GM18526 (cell line): Measurements from ENCODE around the gene NFKBIL1.
A peak's percentile ranks its signal among the peaks of the same experiment; 100 is the strongest.

Experiments used
- POLR2A ChIP-seq: IDR thresholded peaks from 3 replicates; pipeline ENCODE4 v1.6.1; 2011; ENCODE audit not compliant: insufficient read length; ENCODE audit errors: extremely low read depth

NFKBIL1 gene, protein sequence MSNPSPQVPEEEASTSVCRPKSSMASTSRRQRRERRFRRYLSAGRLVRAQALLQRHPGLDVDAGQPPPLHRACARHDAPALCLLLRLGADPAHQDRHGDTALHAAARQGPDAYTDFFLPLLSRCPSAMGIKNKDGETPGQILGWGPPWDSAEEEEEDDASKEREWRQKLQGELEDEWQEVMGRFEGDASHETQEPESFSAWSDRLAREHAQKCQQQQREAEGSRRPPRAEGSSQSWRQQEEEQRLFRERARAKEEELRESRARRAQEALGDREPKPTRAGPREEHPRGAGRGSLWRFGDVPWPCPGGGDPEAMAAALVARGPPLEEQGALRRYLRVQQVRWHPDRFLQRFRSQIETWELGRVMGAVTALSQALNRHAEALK

GRCh38 chr6:31546958-31547726, at the start of gene NFKBIL1:
NFKBIL1 (plus strand) TSS chr6:31547608; CDS start chr6:31547695, 87 bp downstream.
- TF ChIP-seq POLR2A, result peak; percentile 49

DNA sequence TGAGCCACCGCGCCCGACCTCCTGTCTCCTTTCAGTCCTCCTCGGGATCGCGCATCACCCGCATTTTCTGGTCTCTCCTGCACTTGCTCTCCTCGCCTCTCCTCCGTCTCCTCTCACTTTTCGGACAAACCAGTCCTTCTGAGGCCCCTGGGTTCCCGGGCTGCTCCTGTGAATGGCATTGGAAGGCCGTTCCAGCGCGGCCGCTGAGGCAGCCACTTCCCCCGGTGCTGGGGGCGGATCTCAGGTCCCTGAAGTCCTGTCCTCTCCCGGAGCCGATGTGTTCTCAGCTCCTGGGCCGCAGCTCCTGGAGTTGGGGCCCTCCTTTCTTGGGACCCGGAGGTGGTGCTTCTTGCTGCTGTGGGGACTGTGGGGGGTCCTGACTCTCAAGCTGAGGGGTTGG, 48.7 kb upstream of the NFKBIL1 start:
- no peak for TF ChIP-seq POLR2A

GRCh38 chr6:31502586-31502985, 44.8 kb upstream of the NFKBIL1 start:
- no peak for TF ChIP-seq POLR2A

DNA sequence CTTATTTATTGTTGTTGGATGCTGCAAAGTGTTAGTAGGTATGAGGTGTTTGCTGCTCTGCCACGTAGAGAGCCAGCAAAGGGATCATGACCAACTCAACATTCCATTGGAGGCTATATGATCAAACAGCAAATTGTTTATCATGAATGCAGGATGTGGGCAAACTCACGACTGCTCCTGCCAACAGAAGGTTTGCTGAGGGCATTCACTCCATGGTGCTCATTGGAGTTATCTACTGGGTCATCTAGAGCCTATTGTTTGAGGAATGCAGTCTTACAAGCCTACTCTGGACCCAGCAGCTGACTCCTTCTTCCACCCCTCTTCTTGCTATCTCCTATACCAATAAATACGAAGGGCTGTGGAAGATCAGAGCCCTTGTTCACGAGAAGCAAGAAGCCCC, 37.4 kb upstream of the NFKBIL1 start:
- TF ChIP-seq POLR2A, result no peak

GRCh38 chr6:31513456-31514165, 33.8 kb upstream of the NFKBIL1 start:
- TF ChIP-seq POLR2A, result no peak

- TF ChIP-seq POLR2A, result no peak
Observed at GRCh38 chr6:31521835-31522234, 25.6 kb upstream of the NFKBIL1 start.

- no peak for TF ChIP-seq POLR2A
Observed at GRCh38 chr6:31525553-31525931, 21.9 kb upstream of the NFKBIL1 start.

DNA sequence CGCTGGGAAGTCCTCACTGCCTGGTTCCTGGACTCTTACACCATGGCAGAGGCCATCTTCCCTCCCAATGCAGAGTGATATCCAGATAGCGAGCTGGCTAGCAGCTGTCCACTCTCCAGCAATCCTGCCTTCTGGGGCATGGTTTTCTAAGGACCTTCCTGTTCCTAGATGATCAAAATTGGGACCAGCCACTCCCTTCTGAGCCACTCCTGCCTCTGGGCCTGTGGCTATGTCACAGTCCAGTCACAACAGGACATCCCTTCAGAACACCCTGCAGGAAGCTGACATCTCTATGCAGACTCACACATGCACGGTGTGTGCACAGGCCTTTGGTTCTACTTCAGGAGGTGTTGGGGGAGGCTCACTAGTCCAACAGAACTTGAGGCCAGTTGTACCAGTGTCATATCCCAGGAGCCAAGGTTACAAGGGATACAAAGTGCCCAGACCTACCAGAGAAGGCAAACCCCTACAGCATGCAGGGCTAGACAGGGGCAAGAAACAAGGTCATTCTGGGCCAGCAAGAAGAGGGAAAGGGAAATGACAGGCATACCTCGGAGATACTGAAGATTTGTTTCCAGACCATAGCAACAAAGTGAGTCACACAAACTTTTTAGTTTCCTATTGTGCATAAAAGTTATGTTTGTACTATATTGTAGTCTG, 21.3 kb upstream of the NFKBIL1 start:
- TF ChIP-seq POLR2A, result no peak

- TF ChIP-seq POLR2A, result no peak
Observed at GRCh38 chr6:31528307-31528777, 19.1 kb upstream of the NFKBIL1 start.

- no peak for TF ChIP-seq POLR2A
Observed at GRCh38 chr6:31528821-31529328, 18.5 kb upstream of the NFKBIL1 start, which contains the start of gene MCCD1. MCCD1 (plus strand) TSS chr6:31528962; CDS start chr6:31529015, 53 bp downstream.

DNA sequence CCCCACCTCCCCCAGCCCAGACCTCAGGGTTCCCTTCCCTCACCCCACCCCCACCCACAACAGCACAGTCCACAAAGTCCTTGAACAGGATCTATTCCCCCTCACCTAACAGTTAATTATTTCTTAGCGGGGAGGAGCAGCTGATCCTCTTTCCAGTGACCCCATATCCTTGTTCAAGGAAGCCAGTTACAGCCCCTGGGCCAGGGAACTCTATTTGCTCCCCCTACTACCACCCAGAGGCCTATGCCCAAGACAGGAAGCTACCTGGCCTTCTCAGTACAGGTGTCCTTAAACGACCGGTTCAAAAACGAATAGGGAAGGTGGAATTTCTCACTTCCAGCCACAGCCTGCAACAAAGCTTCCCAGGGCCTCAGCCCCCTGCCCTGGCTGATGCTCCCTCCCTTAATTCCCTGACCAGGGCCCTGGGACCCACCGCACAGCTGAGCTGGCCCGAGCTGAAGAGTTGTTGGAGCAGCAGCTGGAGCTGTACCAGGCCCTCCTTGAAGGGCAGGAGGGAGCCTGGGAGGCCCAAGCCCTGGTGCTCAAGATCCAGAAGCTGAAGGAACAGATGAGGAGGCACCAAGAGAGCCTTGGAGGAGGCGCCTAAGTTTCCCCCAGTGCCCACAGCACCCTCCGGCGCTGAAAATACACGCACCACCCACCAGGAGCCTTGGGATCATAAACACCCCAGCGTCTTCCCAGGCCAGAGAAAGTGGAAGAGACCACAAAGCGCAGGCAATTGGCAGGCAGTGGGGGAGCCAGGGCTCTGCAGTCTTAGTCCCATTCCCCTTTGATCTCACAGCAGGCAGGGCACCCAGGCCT, 17.9 kb upstream of the NFKBIL1 start:
- no peak for TF ChIP-seq POLR2A

GRCh38 chr6:31530659-31531058, 16.7 kb upstream of the NFKBIL1 start:
- no peak for TF ChIP-seq POLR2A

DNA sequence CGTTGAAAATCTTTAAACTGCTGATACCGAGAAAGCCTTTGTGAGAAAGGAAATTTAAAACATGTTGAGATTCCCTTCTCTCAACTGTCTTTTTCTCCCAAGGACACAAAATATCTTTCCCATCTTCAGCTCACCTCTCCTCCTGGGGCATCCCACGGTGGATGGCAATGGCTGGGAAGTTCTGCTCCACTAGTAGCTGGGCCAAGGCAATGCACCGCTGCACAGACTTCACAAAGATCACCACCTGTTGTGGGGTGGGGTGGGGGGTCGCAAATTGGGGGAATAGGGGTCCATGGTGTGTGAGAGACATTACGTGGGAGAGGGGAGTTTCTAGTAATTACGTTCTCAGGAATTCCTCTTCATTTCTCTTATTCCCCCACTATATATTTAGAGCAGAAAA, 16.2 kb upstream of the NFKBIL1 start:
- no peak for TF ChIP-seq POLR2A

DNA sequence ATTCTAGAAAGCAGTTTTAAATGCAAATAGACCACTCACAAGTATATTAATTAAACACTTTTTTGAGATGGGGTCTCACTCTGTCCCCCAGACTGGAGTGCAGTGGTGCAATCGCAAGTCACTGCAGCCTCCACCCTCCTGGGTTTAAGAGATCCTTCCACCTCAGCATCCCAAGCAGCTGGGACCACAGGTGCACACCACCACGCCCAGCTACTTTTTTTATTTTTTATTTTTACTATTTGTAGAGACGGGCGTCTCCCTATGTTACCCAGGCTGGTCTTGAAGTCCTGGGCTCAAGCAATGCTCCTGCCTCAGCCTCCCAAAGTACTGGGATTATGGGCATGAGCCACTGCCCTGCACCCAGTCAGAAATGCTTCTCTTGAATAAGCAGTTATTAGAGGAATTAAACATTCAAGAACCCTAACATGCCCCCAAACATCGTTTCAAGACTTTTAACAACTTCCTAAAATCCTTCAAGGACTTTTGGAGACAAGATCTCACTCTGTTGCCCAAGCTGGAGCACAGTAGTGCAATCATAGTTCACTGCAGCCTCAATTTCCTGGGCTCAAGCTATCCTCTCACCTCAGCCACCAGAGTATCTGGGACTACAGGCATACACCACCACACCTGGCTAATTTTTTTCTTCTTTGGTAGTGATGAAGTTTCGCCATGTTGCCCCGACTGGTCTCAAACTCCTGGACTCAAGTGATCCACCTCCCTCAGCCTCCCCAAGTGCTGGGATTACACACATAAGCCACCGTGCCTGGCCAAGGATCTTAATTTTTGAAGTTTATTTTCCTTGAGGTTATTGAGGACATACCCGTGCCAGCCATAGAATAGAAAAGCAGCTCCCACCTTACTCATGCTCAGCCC, 15.4 kb upstream of the NFKBIL1 start:
- TF ChIP-seq POLR2A, result no peak
